ENCODE data around the gene OTOS.

Gene OTOS

GRCh38 chr2:240140511-240140910 is at the start of gene OTOS:
Gene OTOS, minus strand, starts transcription at chr2:240140658. Its CDS starts 332 bp downstream, at chr2:240140326.
- TF ChIP-seq CTCF (IDR thresholded peaks at IDR 0.05; ENCODE audit: low read depth, low read length), result no peak
- H3K4me3 ChIP-seq (ENCODE audit: low read depth, low read length), result no peak within 1 kb of the TSS

GRCh38 chr2:240189686-240190085 is 49.2 kb upstream of the OTOS start:
- no peak overlapping the region for H3K4me3 ChIP-seq (ENCODE audit: low read depth, low read length)
- TF ChIP-seq CTCF (IDR thresholded peaks at IDR 0.05; ENCODE audit: low read depth, low read length), result no peak

- no peak overlapping the region for H3K4me3 ChIP-seq (ENCODE audit: low read depth, low read length)
- no peak for TF ChIP-seq CTCF (IDR thresholded peaks at IDR 0.05; ENCODE audit: low read depth, low read length)
Measured at GRCh38 chr2:240187989-240188590, 47.6 kb upstream of the OTOS start.

GRCh38 chr2:240186191-240186725 is 45.8 kb upstream of the OTOS start:
- no peak overlapping the region for H3K4me3 ChIP-seq (ENCODE audit: low read depth, low read length)
- TF ChIP-seq CTCF (IDR thresholded peaks at IDR 0.05; ENCODE audit: low read depth, low read length), result no peak

- H3K4me3 ChIP-seq (ENCODE audit: low read depth, low read length), result no peak overlapping the region
- no peak for TF ChIP-seq CTCF (IDR thresholded peaks at IDR 0.05; ENCODE audit: low read depth, low read length)
Measured at GRCh38 chr2:240184656-240185055, 44.2 kb upstream of the OTOS start.

- TF ChIP-seq CTCF (IDR thresholded peaks at IDR 0.05; ENCODE audit: low read depth, low read length), result no peak
- no peak overlapping the region for H3K4me3 ChIP-seq (ENCODE audit: low read depth, low read length)
Measured at GRCh38 chr2:240183875-240184590, 43.6 kb upstream of the OTOS start.

All from WI38 (cell line).